ENCODE data around the gene PM20D1. TPM values are rescaled to one million over a fixed set of nuclear protein-coding genes. Genes with fewer than 3 reads are reported as not detected.
A peak's percentile ranks its signal among the peaks of the same experiment; 100 is the strongest.
"Not testable (repeated sequence)": the region's sequence is repeated elsewhere in the genome, so short reads cannot be mapped to it uniquely, and the experiment has no call there.

The PM20D1 gene
- total RNA-seq = under 1 TPM; 0.23 to 0.24 TPM
- long read RNA-seq, donor 1, partial matches to known transcripts = 0 of 2 reads
- long read RNA-seq, donor 1, other reads (novel, unspliced or antisense) = 2 of 2 reads
- long read RNA-seq, donor 2, partial matches to known transcripts = 0 of 6 reads
- long read RNA-seq, donor 2, other reads (novel, unspliced or antisense) = 6 of 6 reads

GRCh38 chr1:205849619-205850355 lies at the start of gene PM20D1:
TSS of gene PM20D1 (minus strand) at chr1:205850132. CDS start at chr1:205850072, 60 bp downstream.
- intact Hi-C loops (cut with DNase I) = no loop called here
- peak; percentile 82 for DNase-seq (ENCODE audit: low spot score)

- intact Hi-C loops (cut with DNase I) = no loop called here
- DNase-seq (ENCODE audit: low spot score) = no peak
These were observed 46.4 kb upstream of the PM20D1 start for GRCh38 chr1:205896351-205896750.

- intact Hi-C loops (cut with DNase I); DNase-seq (ENCODE audit: low spot score): not testable (repeated sequence)
These were observed 44.2 kb upstream of the PM20D1 start for GRCh38 chr1:205894119-205894518.

- DNase-seq (ENCODE audit: low spot score); intact Hi-C loops (cut with DNase I): not testable (repeated sequence)
These were observed 42.2 kb upstream of the PM20D1 start for GRCh38 chr1:205892175-205892574.

GRCh38 chr1:205891481-205891880 lies 41.5 kb upstream of the PM20D1 start:
- intact Hi-C loops (cut with DNase I); DNase-seq (ENCODE audit: low spot score): not testable (repeated sequence)

GRCh38 chr1:205890631-205891030 lies 40.7 kb upstream of the PM20D1 start:
- DNase-seq (ENCODE audit: low spot score); intact Hi-C loops (cut with DNase I): not testable (repeated sequence)

- DNase-seq (ENCODE audit: low spot score); intact Hi-C loops (cut with DNase I): not testable (repeated sequence)
These were observed 39.8 kb upstream of the PM20D1 start for GRCh38 chr1:205889706-205890105.

- intact Hi-C loops (cut with DNase I); DNase-seq (ENCODE audit: low spot score): not testable (repeated sequence)
These were observed 39.1 kb upstream of the PM20D1 start for GRCh38 chr1:205889006-205889405.

- no peak for DNase-seq (ENCODE audit: low spot score)
- intact Hi-C loops (cut with DNase I) = no loop called here
These were observed 33.9 kb upstream of the PM20D1 start for GRCh38 chr1:205883792-205884191.

- no peak for DNase-seq (ENCODE audit: low spot score)
- intact Hi-C loops (cut with DNase I) = no loop called here
These were observed 31.0 kb upstream of the PM20D1 start for GRCh38 chr1:205880923-205881322.

- intact Hi-C loops (cut with DNase I) = no loop called here
- DNase-seq (ENCODE audit: low spot score) = no peak
These were observed 30.0 kb upstream of the PM20D1 start for GRCh38 chr1:205879974-205880373.

GRCh38 chr1:205878026-205878425 lies 28.1 kb upstream of the PM20D1 start:
- intact Hi-C loops (cut with DNase I) = no loop called here
- DNase-seq (ENCODE audit: low spot score) = no peak

- DNase-seq (ENCODE audit: low spot score); intact Hi-C loops (cut with DNase I): not testable (repeated sequence)
These were observed 23.2 kb upstream of the PM20D1 start for GRCh38 chr1:205873148-205873547.

- intact Hi-C loops (cut with DNase I) = no loop called here
- no peak for DNase-seq (ENCODE audit: low spot score)
These were observed 20.3 kb upstream of the PM20D1 start for GRCh38 chr1:205870236-205870635.

- DNase-seq (ENCODE audit: low spot score) = no peak
- intact Hi-C loops (cut with DNase I) = no loop called here
These were observed 11.6 kb upstream of the PM20D1 start for GRCh38 chr1:205861540-205861939.

GRCh38 chr1:205858141-205858961 lies 8.4 kb upstream of the PM20D1 start:
- DNase-seq (ENCODE audit: low spot score) = no peak
- intact Hi-C loops (cut with DNase I) = no loop called here

- DNase-seq (ENCODE audit: low spot score); intact Hi-C loops (cut with DNase I): not testable (repeated sequence)
These were observed 7.6 kb upstream of the PM20D1 start for GRCh38 chr1:205857501-205857900.

- intact Hi-C loops (cut with DNase I) = no loop called here
- DNase-seq (ENCODE audit: low spot score) = no peak
These were observed 6.5 kb upstream of the PM20D1 start for GRCh38 chr1:205856433-205856832.

- DNase-seq (ENCODE audit: low spot score) = no peak
- intact Hi-C loops (cut with DNase I) = no loop called here
These were observed 3.0 kb upstream of the PM20D1 start for GRCh38 chr1:205852969-205853368.

- intact Hi-C loops (cut with DNase I) = no loop called here
- no peak for DNase-seq (ENCODE audit: low spot score)
These were observed 2.1 kb upstream of the PM20D1 start for GRCh38 chr1:205851993-205852392.
